Measurements from ENCODE around the gene SDHAF4. TPM values are rescaled to one million over a fixed set of nuclear protein-coding genes. Genes with fewer than 3 reads are reported as not detected.
"Not testable (repeated sequence)": the region's sequence is repeated elsewhere in the genome, so short reads cannot be mapped to it uniquely, and the experiment has no call there.

SDHAF4 gene
- total and polyA plus RNA-seq, 4 experiments from 2014 or later = 2.7 to 13.8 (median 10.6) TPM

DNA sequence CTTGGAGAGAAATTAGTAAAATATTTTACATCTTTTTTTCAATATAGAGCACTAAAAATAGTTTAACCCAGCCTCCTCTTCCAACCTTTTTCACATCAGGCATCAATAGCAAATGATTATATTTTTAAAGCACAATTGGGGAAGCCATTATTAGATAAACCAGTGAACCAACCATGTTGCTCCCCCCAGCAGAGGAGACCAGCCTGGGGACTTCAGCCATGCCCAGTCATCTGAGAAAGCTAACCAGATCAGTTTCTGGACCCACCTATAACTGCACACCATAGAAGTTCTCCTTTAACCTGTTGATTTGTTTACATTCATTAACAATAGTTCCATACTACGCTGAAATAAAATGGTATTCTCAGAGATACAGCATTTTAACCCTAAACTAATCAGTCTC, 13.8 kb upstream of the SDHAF4 start:
- Histone ChIP-seq H3K4me3 (ENCODE audit: low read length in 2 of 2) (no peak overlapping the region), H3K27me3 (ENCODE audit: insufficient read depth, low read length) (no peaks in the 10 kb centered on the region), H3K36me3 (ENCODE audit: insufficient read depth, low read length) (no peaks in the 10 kb centered on the region), H3K4me1 (ENCODE audit: insufficient read depth, low read length) (no peaks in the 10 kb centered on the region), H3K27ac (ENCODE audit: low read depth, low read length) (no peak overlapping the region), H3K9me3 (ENCODE audit: control insufficient read depth in 1 of 2, low read length in 2 of 2) (no peaks in the 10 kb centered on the region)
- Mint-ChIP-seq H3K36me3 (peaks cover 0 to 7% of the 10 kb centered on the region in 2 donors), H3K27ac (no peak overlapping the region), H3K4me3 (no peak overlapping the region), H3K9me3 (no peaks in the 10 kb centered on the region), H3K27me3 (no peaks in the 10 kb centered on the region), H3K4me1 (peaks cover 0 to 4% (median 0%) of the 10 kb centered on the region in 4 donors)
- ChIA-PET CTCF (ENCODE audit: partially characterized antibody) (no interaction called here), POLR2A (ENCODE audit: partially characterized antibody) (no interaction called here)
- intact Hi-C loops (cut with micrococcal nuclease) = no loop called here
- no peak for DNase-seq

DNA sequence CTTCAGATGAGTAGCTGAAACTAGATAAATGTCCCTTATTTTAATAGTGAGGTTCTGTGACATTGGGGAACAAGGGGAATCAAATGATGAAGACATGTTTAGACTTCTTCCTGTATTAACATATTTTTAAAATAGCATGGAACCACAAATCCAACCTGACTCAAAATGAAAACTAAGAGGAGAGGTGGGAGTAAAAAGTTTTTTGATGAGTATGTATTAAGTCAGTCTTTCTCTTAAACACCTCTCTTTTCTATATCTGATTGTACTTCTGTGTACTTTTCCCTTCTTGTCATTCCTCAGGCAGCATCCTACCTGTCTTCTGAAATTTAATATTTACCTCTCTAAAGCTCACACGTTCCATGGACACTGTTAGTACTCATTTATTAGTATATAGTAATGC, 8.7 kb upstream of the SDHAF4 start:
- intact Hi-C loops (cut with micrococcal nuclease) = no loop called here
- ChIA-PET CTCF (ENCODE audit: partially characterized antibody) (interaction anchor here (0.7 kb wide), 1 partner anchor 35 kb away, joined by 3 read pairs; no protein-coding TSS in a partner anchor), POLR2A (ENCODE audit: partially characterized antibody) (no interaction called here)
- H3K27me3 ChIP-seq (ENCODE audit: insufficient read depth, low read length) = no peaks in the 10 kb centered on the region
- H3K27ac ChIP-seq (ENCODE audit: low read depth, low read length) = no peak overlapping the region
- H3K4me3 Mint-ChIP-seq = no peak overlapping the region
- no peak overlapping the region for H3K4me3 ChIP-seq (ENCODE audit: low read length in 2 of 2)
- peaks cover 0 to 4% (median 0%) of the 10 kb centered on the region in 4 donors for H3K4me1 Mint-ChIP-seq
- no peaks in the 10 kb centered on the region for H3K9me3 Mint-ChIP-seq
- peaks cover 0 to 7% of the 10 kb centered on the region in 2 donors for H3K36me3 Mint-ChIP-seq
- no peaks in the 10 kb centered on the region for H3K36me3 ChIP-seq (ENCODE audit: insufficient read depth, low read length)
- H3K9me3 ChIP-seq (ENCODE audit: control insufficient read depth in 1 of 2, low read length in 2 of 2) = no peaks in the 10 kb centered on the region
- DNase-seq = no peak
- no peaks in the 10 kb centered on the region for H3K4me1 ChIP-seq (ENCODE audit: insufficient read depth, low read length)
- no peaks in the 10 kb centered on the region for H3K27me3 Mint-ChIP-seq
- H3K27ac Mint-ChIP-seq = peak overlapping the region in 1 of 7 donors; percentile 20

DNA sequence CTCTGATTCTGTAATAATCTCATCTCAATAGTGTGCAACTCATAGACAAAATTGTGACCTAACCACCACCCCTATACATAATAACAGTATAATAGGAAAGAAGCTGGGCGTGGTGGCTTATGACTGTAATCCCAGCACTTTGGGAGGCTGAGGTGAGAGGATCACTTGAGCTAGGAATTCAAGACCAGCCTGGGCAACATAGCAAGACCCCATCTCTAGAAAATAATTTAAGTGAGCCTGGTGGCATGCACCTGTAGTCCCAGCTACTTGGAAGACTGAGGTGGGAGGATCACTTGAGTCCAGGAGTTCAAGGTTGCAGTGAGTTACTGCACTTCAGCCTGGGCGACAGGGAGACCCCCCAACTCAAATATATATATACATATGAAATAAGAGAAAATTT, 4.3 kb upstream of the SDHAF4 start:
- DNase-seq; H3K4me3 Mint-ChIP-seq; H3K9me3 ChIP-seq (ENCODE audit: control insufficient read depth in 1 of 2, low read length in 2 of 2); H3K36me3 Mint-ChIP-seq; H3K27me3 ChIP-seq (ENCODE audit: insufficient read depth, low read length); H3K27ac Mint-ChIP-seq; H3K36me3 ChIP-seq (ENCODE audit: insufficient read depth, low read length); POLR2A ChIA-PET (ENCODE audit: partially characterized antibody); H3K4me3 ChIP-seq (ENCODE audit: low read length in 2 of 2); H3K27ac ChIP-seq (ENCODE audit: low read depth, low read length); H3K9me3 Mint-ChIP-seq; H3K27me3 Mint-ChIP-seq: not testable (repeated sequence)
- intact Hi-C loops (cut with micrococcal nuclease) = loop anchor here (10.0 kb wide), 1 partner anchor 768 kb away; the partner anchor contains the start of gene LMBRD1
- peaks cover 6 to 19% (median 9%) of the 10 kb centered on the region in 4 donors for H3K4me1 Mint-ChIP-seq
- CTCF ChIA-PET (ENCODE audit: partially characterized antibody) = interaction anchor here (1.0 kb wide), 1 partner anchor 11 kb away, joined by 5 read pairs; no protein-coding TSS in a partner anchor
- H3K4me1 ChIP-seq (ENCODE audit: insufficient read depth, low read length) = peaks cover 10% of the 10 kb centered on the region

DNA sequence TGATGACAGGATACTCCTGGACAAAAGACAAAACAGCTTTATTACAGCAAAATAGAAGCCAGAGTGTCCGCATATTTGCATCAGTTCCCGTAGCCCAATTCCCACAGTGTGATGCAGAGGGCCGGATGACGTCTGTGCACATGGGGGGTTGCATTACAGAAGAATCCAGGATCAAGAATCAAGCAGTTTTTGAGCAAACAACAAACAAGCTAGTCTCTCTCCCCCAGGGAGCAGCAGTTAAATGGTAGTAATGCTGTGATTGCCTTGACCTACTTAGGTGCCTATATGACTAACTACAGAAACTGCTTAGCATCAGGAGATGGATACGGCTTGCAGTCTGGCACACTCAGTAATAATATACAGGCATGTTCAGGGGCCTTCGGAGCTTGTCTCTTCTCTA, 3.2 kb upstream of the SDHAF4 start:
- intact Hi-C loops (cut with micrococcal nuclease) = loop anchor here (10.0 kb wide), 1 partner anchor 769 kb away; the partner anchor contains the start of gene LMBRD1
- Mint-ChIP-seq H3K4me3 (no peak overlapping the region), H3K27me3 (no peaks in the 10 kb centered on the region), H3K9me3 (no peaks in the 10 kb centered on the region), H3K4me1 (peaks cover 9 to 20% (median 15%) of the 10 kb centered on the region in 4 donors), H3K27ac (no peak overlapping the region), H3K36me3 (peaks cover 0 to 2% of the 10 kb centered on the region in 2 donors)
- Histone ChIP-seq H3K27ac (ENCODE audit: low read depth, low read length) (no peak overlapping the region), H3K4me3 (ENCODE audit: low read length in 2 of 2) (no peak overlapping the region), H3K27me3 (ENCODE audit: insufficient read depth, low read length) (no peaks in the 10 kb centered on the region), H3K4me1 (ENCODE audit: insufficient read depth, low read length) (peaks cover 18% of the 10 kb centered on the region), H3K9me3 (ENCODE audit: control insufficient read depth in 1 of 2, low read length in 2 of 2) (no peaks in the 10 kb centered on the region), H3K36me3 (ENCODE audit: insufficient read depth, low read length) (no peaks in the 10 kb centered on the region)
- ChIA-PET POLR2A (ENCODE audit: partially characterized antibody) (no interaction called here), CTCF (ENCODE audit: partially characterized antibody) (interaction anchor here (1.2 kb wide), 1 partner anchor 89 kb away, joined by 3 read pairs; no protein-coding TSS in a partner anchor)
- no peak for DNase-seq

DNA sequence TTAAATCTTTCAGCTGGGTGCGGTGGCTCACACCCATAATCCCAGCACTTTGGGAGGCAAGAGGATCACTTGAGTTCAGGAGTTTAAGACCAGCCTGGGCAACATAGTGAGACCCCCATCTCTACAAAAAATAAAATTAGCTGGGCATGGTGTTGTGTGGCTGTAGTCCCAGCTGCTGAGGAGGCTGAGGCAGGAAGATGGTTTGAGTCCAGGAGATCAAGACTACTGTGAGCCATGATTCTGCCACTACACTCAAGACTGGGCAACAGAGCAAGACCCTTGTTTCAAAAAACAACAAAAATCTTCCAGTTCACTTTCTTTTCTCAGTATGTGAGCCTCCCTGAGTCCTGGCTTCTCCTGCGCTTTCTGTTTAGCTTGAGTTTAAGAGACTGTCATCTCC, 7.9 kb downstream of the SDHAF4 start:
- no peaks in the 10 kb centered on the region for H3K4me1 ChIP-seq (ENCODE audit: insufficient read depth, low read length)
- peak overlapping the region in 1 of 7 donors; percentile 37 for H3K27ac Mint-ChIP-seq
- H3K4me3 Mint-ChIP-seq = no peak overlapping the region
- peaks cover 4 to 12% (median 9%) of the 10 kb centered on the region in 4 donors for H3K4me1 Mint-ChIP-seq
- intact Hi-C loops (cut with micrococcal nuclease) = no loop called here
- ChIA-PET POLR2A (ENCODE audit: partially characterized antibody) (interaction anchor here (0.6 to 1.2 kb wide), 3 partner anchors 8 to 110 kb away, joined by 3 to 4 read pairs (median 3); partner anchors contain the start of gene SDHAF4), CTCF (ENCODE audit: partially characterized antibody) (interaction anchor here (0.8 to 1.0 kb wide), 2 partner anchors 9 to 114 kb away, joined by 3 read pairs; no protein-coding TSS in a partner anchor)
- no peaks in the 10 kb centered on the region for H3K9me3 Mint-ChIP-seq
- no peaks in the 10 kb centered on the region for H3K27me3 Mint-ChIP-seq
- no peak overlapping the region for H3K4me3 ChIP-seq (ENCODE audit: low read length in 2 of 2)
- peaks cover 2 to 3% of the 10 kb centered on the region in 2 donors for H3K36me3 Mint-ChIP-seq
- H3K36me3 ChIP-seq (ENCODE audit: insufficient read depth, low read length) = peaks cover 4% of the 10 kb centered on the region
- H3K27me3 ChIP-seq (ENCODE audit: insufficient read depth, low read length) = no peaks in the 10 kb centered on the region
- DNase-seq = no peak
- H3K9me3 ChIP-seq (ENCODE audit: control insufficient read depth in 1 of 2, low read length in 2 of 2) = no peaks in the 10 kb centered on the region
- no peak overlapping the region for H3K27ac ChIP-seq (ENCODE audit: low read depth, low read length)

DNA sequence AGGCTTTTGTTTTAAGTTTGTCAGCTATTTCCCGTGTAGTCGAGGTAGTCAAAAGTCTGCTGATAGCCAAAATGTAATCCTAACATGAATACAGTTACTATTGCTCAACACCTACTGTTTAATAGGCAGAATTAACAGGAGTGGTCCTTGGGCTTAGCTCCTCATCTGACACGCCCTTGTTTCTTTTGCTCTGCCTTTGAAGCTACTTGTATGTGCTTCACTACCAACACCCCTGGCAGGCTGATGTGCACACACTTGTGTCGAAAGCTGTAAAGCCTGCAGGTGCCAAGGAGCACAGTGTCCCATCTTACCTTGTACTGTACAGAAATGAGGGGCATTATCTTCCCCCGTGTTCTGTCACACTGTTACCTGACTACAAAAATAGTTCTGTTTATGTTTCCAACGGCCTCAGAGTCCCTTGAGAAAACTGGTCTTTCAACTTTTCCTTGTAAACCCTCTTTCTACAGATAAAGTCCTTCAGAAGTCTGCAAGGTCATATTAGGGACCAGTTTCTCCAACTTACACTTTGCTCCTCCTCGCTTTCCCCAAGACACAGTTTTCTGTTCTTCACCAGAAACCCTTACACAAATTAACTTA, 9.3 kb downstream of the SDHAF4 start:
- H3K4me3 ChIP-seq (ENCODE audit: low read length in 2 of 2) = no peak overlapping the region

DNA sequence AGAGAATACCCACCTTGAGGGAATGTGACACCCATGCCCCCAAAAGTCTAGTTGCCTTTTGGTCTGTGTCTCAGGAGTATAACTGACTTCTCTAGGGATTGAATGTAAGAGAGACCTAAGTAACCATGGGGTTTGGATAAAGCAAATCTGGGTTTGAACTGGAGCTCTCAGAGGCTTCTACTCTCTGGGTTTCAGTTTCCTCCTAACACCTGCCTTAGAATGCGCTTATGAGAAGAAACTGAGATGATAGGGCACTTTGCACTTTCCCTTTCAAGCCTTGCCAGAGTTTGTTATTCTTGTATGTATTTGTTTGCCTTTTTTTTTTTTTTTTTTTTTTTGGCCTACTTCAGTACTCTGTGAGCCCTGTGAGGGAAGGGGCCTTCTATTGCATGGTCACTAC, 19.4 kb downstream of the SDHAF4 start:
- no peak for DNase-seq
- Mint-ChIP-seq H3K36me3 (peaks cover 44 to 47% of the 10 kb centered on the region in 2 donors), H3K9me3 (no peaks in the 10 kb centered on the region), H3K27ac (peak overlapping the region in 1 of 7 donors; percentile 25), H3K4me1 (peaks cover 0 to 8% (median 2%) of the 10 kb centered on the region in 4 donors), H3K27me3 (no peaks in the 10 kb centered on the region), H3K4me3 (no peak overlapping the region)
- no peaks in the 10 kb centered on the region for H3K4me1 ChIP-seq (ENCODE audit: insufficient read depth, low read length)
- no peaks in the 10 kb centered on the region for H3K36me3 ChIP-seq (ENCODE audit: insufficient read depth, low read length)
- CTCF ChIA-PET (ENCODE audit: partially characterized antibody) = no interaction called here
- no peaks in the 10 kb centered on the region for H3K9me3 ChIP-seq (ENCODE audit: control insufficient read depth in 1 of 2, low read length in 2 of 2)
- H3K27ac ChIP-seq (ENCODE audit: low read depth, low read length) = no peak overlapping the region
- intact Hi-C loops (cut with micrococcal nuclease) = loop anchor here (10.0 kb wide), 1 partner anchor 501 kb away; no protein-coding TSS in a partner anchor
- no peaks in the 10 kb centered on the region for H3K27me3 ChIP-seq (ENCODE audit: insufficient read depth, low read length)
- H3K4me3 ChIP-seq (ENCODE audit: low read length in 2 of 2) = no peak overlapping the region
- POLR2A ChIA-PET (ENCODE audit: partially characterized antibody) = no interaction called here

More for the DNA sequence above, 9.3 kb downstream of the SDHAF4 start:
- peaks cover 4 to 10% (median 6%) of the 10 kb centered on the region in 4 donors for H3K4me1 Mint-ChIP-seq
- H3K27ac Mint-ChIP-seq = no peak overlapping the region
- H3K36me3 Mint-ChIP-seq = peaks cover 4 to 10% of the 10 kb centered on the region in 2 donors
- Histone ChIP-seq H3K27me3 (ENCODE audit: insufficient read depth, low read length) (no peaks in the 10 kb centered on the region), H3K9me3 (ENCODE audit: control insufficient read depth in 1 of 2, low read length in 2 of 2) (no peaks in the 10 kb centered on the region), H3K4me1 (ENCODE audit: insufficient read depth, low read length) (no peaks in the 10 kb centered on the region), H3K36me3 (ENCODE audit: insufficient read depth, low read length) (peaks cover 4% of the 10 kb centered on the region), H3K27ac (ENCODE audit: low read depth, low read length) (no peak overlapping the region)
- no peaks in the 10 kb centered on the region for H3K27me3 Mint-ChIP-seq
- H3K9me3 Mint-ChIP-seq = no peaks in the 10 kb centered on the region
- ChIA-PET CTCF (ENCODE audit: partially characterized antibody) (no interaction called here), POLR2A (ENCODE audit: partially characterized antibody) (interaction anchor here (1.2 kb wide), 1 partner anchor 9 kb away, joined by 4 read pairs; the partner anchor contains the start of gene SDHAF4)
- intact Hi-C loops (cut with micrococcal nuclease) = no loop called here
- no peak for DNase-seq
- no peak overlapping the region for H3K4me3 Mint-ChIP-seq
